HUES6 (cell line): ENCODE measurements around the gene ARL15.

ENCODE experiments used
- H3K27ac ChIP-seq: 2 replicates; pipeline ENCODE4 v1.7.0; 2013; ENCODE audit warnings: low read depth, mild to moderate bottlenecking, low read length, inconsistent platforms
- H3K27me3 ChIP-seq: 2 replicates; pipeline ENCODE4 v1.6.1; 2013; ENCODE audit warnings: low read length; ENCODE audit not compliant: control insufficient read depth, insufficient read depth
- H3K36me3 ChIP-seq: 2 replicates; pipeline ENCODE4 v1.6.1; 2013; ENCODE audit warnings: low read length; ENCODE audit not compliant: control insufficient read depth, insufficient read depth
- H3K4me1 ChIP-seq: 2 replicates; pipeline ENCODE4 v1.6.1; 2013; ENCODE audit warnings: low read length; ENCODE audit not compliant: control insufficient read depth, insufficient read depth
- H3K4me3 ChIP-seq: 2 replicates; pipeline ENCODE4 v1.5.1; 2013; ENCODE audit warnings: low read depth, low read length
- H3K9ac ChIP-seq: one replicate; pipeline ENCODE4 v1.6.1; 2013; ENCODE audit warnings: mild to moderate bottlenecking, low read length
- H3K9me3 ChIP-seq: 2 replicates; pipeline ENCODE4 v1.6.1; 2013; ENCODE audit warnings: low read depth, low read length; ENCODE audit not compliant: control insufficient read depth, insufficient read depth

The ARL15 gene

DNA sequence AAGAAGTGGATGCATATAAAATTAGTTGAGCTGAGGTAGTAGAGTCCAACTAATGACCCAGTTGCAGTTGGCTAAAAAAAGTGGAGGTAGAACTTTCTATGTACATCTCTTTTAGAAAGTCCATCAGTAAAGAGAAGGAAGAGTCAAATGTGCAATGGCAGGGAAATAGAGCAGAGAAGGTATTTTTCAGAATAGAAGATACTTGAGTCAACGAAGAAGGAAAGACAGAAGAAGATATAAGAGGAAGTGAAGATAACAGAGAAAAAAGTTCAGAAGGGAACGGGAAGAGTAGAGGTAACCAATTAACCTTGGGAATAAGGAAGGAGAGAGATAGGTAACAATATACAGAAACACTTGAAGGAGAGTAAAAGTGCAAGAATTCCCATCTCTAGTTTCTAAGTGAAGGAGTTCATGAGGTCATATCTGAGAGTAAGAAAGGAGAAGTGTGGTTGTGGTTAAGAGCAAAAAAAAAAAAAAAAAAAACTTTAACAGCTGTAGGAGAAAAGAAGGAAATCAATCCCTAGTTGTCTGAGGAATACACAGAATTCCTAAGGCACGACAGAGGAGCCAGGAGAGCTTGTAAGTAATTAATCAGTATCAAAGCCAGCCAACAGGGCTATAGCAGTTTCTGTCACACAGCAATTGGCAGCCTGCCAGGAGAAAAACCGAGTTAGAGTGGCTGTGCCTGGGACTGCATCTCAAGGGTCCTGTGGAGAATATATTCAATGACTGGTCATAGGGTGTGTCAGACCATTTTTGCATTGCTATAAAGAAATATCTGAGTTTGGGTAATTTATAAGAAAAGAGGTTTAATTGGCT lies 61.0 kb downstream of the ARL15 start:
- H3K4me3 ChIP-seq: no peak overlapping the region

DNA sequence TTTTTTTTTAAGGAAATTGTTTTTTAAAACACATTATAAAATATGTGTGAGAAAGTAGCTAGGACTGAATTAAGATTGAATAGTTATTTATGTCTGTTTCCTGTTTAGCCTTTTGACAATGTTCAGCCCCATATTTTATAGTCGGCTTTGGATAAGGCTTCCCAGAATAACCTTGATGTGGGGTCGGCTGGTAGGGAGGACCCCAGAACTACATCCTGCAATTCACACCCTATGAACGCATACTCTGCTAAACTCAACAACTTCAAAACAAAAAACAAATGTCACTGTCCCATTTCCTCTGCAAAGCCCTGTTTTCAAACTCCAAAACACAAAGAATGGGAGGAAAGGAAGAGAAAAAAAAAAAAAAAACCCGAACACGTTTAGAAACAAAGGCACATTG lies 63.1 kb downstream of the ARL15 start:
- H3K9me3 ChIP-seq: no peaks in the 10 kb centered on the region
- H3K27ac ChIP-seq: no peak overlapping the region
- no peaks in the 10 kb centered on the region for H3K36me3 ChIP-seq
- H3K9ac ChIP-seq: no peak overlapping the region
- no peaks in the 10 kb centered on the region; the same call in 1 of the 2 replicates for H3K4me1 ChIP-seq
- H3K27me3 ChIP-seq: no peaks in the 10 kb centered on the region
- no peak overlapping the region for H3K4me3 ChIP-seq

More for the DNA sequence above, 61.0 kb downstream of the ARL15 start:
- Histone ChIP-seq H3K9ac (no peak overlapping the region), H3K4me1 (no peaks in the 10 kb centered on the region; the same call in 1 of the 2 replicates), H3K27me3 (no peaks in the 10 kb centered on the region), H3K27ac (no peak overlapping the region), H3K9me3 (no peaks in the 10 kb centered on the region), H3K36me3 (no peaks in the 10 kb centered on the region)

DNA sequence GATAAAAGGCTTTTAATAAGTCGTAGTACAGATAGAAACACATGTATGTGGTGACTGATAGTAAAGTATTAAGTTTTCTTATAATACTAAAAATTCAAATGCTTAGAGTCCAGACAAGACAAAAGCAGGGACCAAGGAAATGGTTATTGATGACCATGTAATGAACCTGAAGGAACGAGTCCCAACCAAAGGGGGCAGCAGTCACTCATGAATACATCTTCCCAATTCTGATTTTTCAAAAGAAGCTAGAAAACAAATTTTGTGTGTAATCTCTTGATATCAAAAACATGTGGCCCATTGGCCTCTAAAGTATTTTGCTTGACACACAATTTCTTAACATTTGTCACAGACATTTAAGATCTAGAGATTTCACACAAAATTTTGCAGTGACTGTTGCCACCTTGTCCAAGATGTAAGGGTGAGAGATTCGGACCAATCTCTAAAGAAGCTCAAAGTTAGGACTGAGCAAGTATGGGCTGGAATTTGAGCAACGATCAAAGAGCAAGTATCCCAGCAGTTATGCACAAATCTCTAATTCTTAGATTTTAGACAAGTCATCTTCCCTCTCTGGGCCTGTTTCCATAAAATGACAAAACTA lies 66.8 kb downstream of the ARL15 start:
- Histone ChIP-seq H3K36me3 (no peaks in the 10 kb centered on the region), H3K9ac (no peak overlapping the region), H3K4me1 (no peaks in the 10 kb centered on the region)

DNA sequence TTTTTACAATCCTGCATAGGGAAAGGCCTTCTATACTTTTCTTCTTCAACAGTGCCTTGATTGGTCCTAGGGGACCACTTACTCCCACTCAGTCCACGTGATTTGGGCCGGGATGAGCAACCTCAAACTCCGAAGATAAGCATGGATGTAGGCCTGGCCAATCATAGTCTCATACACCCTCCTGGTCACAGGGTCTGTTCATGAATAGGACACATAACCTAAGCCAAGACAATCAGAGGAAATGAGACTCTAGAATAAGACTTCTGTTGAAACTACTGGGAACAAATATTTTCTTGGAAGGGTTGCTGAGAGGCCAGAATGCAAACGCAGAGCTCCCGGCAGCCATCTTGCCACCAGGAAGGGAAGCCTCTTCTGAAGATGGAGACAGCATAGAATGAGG lies 68.1 kb downstream of the ARL15 start:
- H3K9ac ChIP-seq: no peak overlapping the region
- H3K36me3 ChIP-seq: no peaks in the 10 kb centered on the region
- H3K9me3 ChIP-seq: no peaks in the 10 kb centered on the region
- H3K27me3 ChIP-seq: no peaks in the 10 kb centered on the region
- H3K27ac ChIP-seq: no peak overlapping the region
- H3K4me1 ChIP-seq: no peaks in the 10 kb centered on the region
- no peak overlapping the region for H3K4me3 ChIP-seq

More for the DNA sequence above, 66.8 kb downstream of the ARL15 start:
- Histone ChIP-seq H3K4me3 (no peak overlapping the region), H3K9me3 (no peaks in the 10 kb centered on the region), H3K27me3 (no peaks in the 10 kb centered on the region), H3K27ac (no peak overlapping the region)

DNA sequence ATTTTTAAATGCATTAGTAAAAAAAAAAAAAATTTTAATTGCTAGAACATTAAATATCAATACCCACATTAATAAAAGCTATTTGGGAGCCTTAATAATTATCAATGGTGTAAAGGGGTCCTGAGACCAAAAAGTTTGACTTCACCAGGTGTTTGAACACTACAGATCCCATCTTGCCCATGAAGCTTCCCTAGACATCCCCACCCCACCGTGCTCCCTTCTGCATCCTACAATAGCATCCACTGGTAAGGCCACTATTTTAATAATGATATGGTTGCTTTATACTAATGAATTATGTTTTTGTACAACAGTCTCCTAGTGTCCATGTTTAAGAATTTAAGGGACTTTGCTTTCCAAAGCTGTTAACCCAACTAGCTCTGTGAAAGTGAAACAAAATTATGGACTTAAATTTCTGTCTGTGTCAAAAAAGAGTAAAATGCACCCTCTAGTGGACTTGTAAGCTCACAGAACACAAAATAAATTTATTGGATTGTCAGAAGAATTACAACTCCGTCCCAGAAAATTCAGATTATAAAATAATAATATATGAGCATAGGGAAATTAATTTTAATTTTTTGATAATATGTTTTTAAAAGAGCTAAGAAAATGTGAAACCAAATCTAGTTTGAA lies 76.0 kb downstream of the ARL15 start:
- H3K4me1 ChIP-seq: no peaks in the 10 kb centered on the region
- no peaks in the 10 kb centered on the region for H3K27me3 ChIP-seq
- no peak overlapping the region for H3K4me3 ChIP-seq
- no peaks in the 10 kb centered on the region for H3K9me3 ChIP-seq
- no peak overlapping the region for H3K9ac ChIP-seq
- no peaks in the 10 kb centered on the region for H3K36me3 ChIP-seq
- H3K27ac ChIP-seq: no peak overlapping the region

DNA sequence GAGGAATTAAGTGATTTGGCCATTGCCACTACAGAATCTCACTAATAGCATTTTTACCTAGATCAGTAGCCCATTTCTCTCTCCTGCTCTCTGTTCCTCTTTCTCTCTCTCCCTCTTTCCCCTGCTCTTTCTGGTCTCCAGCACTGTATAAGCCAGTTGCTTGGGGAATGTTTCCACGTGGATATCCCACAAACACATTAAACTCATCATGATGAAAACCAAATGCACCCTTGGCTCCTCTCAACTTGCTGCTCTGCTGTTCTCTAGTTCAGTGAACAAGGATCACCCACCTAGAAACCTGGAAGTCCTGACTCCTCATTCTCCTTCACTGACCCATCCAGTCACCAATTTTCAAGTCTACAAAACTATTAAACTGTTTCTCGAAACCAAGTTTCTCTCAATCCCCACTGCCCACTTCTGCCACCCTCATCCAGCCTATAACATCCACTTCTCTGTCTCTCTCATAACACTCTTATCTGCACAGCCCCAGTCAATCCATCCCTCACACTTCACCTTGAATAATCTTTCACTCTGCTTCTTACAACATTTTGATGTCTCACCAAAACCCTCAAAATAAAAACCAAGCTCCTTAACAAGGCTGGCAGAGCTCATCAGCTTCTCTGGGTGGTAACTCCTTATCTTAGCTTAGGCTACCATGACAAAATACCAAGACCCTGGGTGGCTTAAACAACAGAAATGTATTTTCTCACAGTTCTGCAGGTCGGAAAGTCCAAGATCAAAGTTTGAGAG lies 79.3 kb downstream of the ARL15 start:
- Histone ChIP-seq H3K27me3 (no peaks in the 10 kb centered on the region), H3K27ac (no peak overlapping the region), H3K36me3 (no peaks in the 10 kb centered on the region), H3K9ac (no peak overlapping the region), H3K9me3 (no peaks in the 10 kb centered on the region), H3K4me3 (no peak overlapping the region), H3K4me1 (0 out of 2 replicates have a peak, but pooled peaks cover 5% of the 10 kb centered on the region)

DNA sequence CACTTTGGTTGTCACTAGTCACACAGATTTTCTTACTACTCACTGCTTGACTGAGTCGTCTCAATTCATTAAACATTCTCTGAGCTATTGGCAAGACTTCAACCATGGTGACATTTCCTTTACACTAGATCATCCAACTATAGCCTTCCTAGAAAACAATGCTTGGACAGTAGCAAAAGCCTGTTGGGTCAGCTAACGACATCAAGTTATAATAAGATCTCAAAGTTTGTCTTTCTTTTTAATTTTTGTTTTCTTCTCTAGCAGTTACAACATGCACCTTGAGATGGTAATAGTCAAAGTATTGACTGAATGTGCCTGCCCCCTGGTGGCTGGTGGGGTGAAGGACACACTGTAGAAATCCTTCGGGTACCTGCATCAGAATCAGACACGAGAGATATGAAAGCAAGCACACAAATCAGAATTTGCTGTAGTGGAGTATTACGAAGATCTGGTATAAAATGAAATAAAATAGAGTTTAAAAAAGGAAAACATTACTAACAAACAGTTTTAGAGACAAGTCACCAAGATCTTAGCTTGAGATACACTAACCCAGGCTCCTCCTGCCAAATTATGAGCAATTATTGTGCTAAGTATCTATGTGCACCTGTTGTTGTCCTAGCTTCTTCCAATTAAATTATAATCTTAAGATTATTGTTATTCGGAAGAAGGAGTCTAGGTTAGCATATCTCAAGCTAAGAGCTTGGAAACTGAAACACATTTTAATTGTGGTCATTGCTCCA lies 81.2 kb downstream of the ARL15 start:
- Histone ChIP-seq H3K27me3 (no peaks in the 10 kb centered on the region), H3K4me3 (no peak overlapping the region), H3K9me3 (no peaks in the 10 kb centered on the region), H3K4me1 (0 out of 2 replicates have a peak, but pooled peaks cover 5% of the 10 kb centered on the region), H3K9ac (no peak overlapping the region), H3K27ac (no peak overlapping the region), H3K36me3 (no peaks in the 10 kb centered on the region)

DNA sequence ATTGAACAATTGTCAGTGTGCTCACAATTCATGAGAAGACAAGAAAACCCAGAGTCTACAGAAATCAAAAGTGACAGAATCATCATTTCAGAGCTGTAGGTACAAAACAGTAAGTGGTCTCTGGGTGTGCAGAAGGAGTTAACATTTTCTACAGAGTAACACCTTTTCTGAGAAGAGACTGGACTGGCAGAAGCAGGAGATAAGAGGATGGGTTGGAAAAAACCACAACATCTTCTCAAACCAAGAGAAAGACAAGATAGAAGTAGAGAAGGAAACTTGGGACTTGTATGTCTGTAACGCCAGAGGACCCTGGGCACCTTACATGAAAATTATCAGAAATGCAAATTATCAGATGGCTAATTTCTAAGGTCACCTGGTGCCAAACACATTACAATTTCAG lies 82.6 kb downstream of the ARL15 start:
- Histone ChIP-seq H3K9me3 (no peaks in the 10 kb centered on the region), H3K9ac (no peak overlapping the region), H3K4me3 (no peak overlapping the region)

DNA sequence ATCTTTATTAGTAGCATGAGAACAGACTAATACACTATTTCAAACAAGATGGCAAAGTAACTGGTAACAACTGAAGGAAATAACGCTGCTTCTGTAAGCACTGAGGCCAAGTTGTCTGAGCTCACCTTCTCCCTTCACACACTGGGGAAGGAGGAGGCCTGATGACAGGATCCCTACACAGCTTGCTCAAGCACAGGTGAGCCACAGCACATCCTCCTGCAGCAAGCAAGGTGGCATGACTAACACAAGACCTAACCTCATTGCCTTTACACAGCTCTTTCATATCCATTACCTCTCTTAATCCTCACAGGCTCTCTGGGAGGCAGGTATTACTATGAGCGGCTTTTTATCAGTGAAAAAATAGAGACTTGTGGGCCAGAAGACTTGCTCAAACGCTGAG lies 83.3 kb downstream of the ARL15 start:
- Histone ChIP-seq H3K4me3 (no peak overlapping the region), H3K36me3 (no peaks in the 10 kb centered on the region), H3K9me3 (no peaks in the 10 kb centered on the region), H3K9ac (no peak overlapping the region), H3K27ac (no peak overlapping the region), H3K4me1 (peaks cover 11% of the 10 kb centered on the region; the same call in 1 of the 2 replicates), H3K27me3 (no peaks in the 10 kb centered on the region)

More for the DNA sequence above, 82.6 kb downstream of the ARL15 start:
- no peak overlapping the region for H3K27ac ChIP-seq
- H3K4me1 ChIP-seq: 0 out of 2 replicates have a peak, but pooled peaks cover 5% of the 10 kb centered on the region
- H3K27me3 ChIP-seq: no peaks in the 10 kb centered on the region
- no peaks in the 10 kb centered on the region for H3K36me3 ChIP-seq

DNA sequence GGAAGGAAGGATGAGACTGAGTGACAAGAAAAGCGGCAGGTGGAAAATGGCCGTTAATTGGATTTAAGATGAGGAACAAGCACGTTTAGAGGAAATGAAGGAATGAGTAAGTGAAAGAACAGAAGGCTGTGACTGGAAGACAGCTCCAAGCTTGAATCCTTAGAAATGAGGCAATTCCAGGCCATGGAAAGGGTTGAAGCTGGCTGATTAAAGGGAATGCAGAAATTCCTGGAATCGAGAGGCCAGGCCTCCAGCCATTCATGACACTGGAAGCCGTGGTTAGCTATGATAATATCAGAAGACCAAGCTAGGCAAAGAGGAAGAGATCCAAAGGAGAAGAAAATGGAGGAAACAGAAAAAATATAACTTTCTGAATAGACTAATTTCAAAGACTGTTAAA lies 84.2 kb downstream of the ARL15 start:
- no peaks in the 10 kb centered on the region for H3K27me3 ChIP-seq
- H3K9me3 ChIP-seq: no peaks in the 10 kb centered on the region
- no peak overlapping the region for H3K27ac ChIP-seq
- peaks cover 11% of the 10 kb centered on the region; the same call in 1 of the 2 replicates for H3K4me1 ChIP-seq
- no peaks in the 10 kb centered on the region for H3K36me3 ChIP-seq
- no peak overlapping the region for H3K4me3 ChIP-seq
- no peak overlapping the region for H3K9ac ChIP-seq
